IMR-90 (cell line): Measurements from ENCODE around the gene SMU1. TPM values are rescaled to one million over a fixed set of nuclear protein-coding genes. Genes with fewer than 3 reads are reported as not detected.

Experiments used
- ATAC-seq: fragments of 200-7000 bp; cut with Tn5 transposase; 2 replicates; pipeline ENCODE4 v1.9.1; 2020; ENCODE audit warnings: low read depth, mild to moderate bottlenecking, moderate library complexity
- BruUV-seq: library from RNA; stranded (reverse); fragments of 400-500 nt; replicated peaks from 2 replicates; lab custom pipeline; 2021; lab: Mats Ljungman, UMichigan
- CTCF ChIA-PET: fragments of 300-600 bp; formaldehyde crosslinking; extraction: SDS; loops from one replicate; lab custom pipeline; 2021; ENCODE audit warnings: antibody characterized with exemption; lab: Yijun Ruan, JAX
- POLR2A ChIA-PET: fragments of 300-600 bp; sonication (Branson Sonifier 250); formaldehyde crosslinking; loops from one replicate; lab custom pipeline; 2022; ENCODE audit warnings: antibody characterized with exemption; ENCODE audit not compliant: unreplicated experiment; lab: Charles Lee
- DNase-seq: peaks from one replicate; pipeline ENCODE4 v3.0.0; 2013
- H2AFZ ChIP-seq: replicated peaks from 2 replicates; pipeline ENCODE3; 2013; ENCODE audit warnings: low read length, mild to moderate bottlenecking; ENCODE audit not compliant: poor library complexity
- H2AK5ac ChIP-seq: 2 replicates; pipeline ENCODE4 v1.6.1; 2013; ENCODE audit warnings: low read depth, low read length, inconsistent platforms
- H2AK9ac ChIP-seq: replicated peaks from 2 replicates; pipeline ENCODE3; 2013; ENCODE audit warnings: mild to moderate bottlenecking, low read depth, low read length, moderate library complexity; ENCODE audit not compliant: poor library complexity
- H2BK120ac ChIP-seq: 2 replicates; pipeline ENCODE4 v1.6.1; 2013; ENCODE audit warnings: low read depth, low read length, inconsistent platforms
- H2BK15ac ChIP-seq: 3 replicates; pipeline ENCODE4 v1.6.1; 2013; ENCODE audit warnings: low read depth, low read length, inconsistent platforms
- H2BK20ac ChIP-seq: 2 replicates; pipeline ENCODE4 v1.6.1; 2013; ENCODE audit warnings: low read depth, mild to moderate bottlenecking, inconsistent platforms, low read length, moderate library complexity
- H2BK5ac ChIP-seq: 2 replicates; pipeline ENCODE4 v1.6.1; 2013; ENCODE audit warnings: mild to moderate bottlenecking, low read depth, low read length, inconsistent platforms; ENCODE audit not compliant: poor library complexity, severe bottlenecking
- H3K14ac ChIP-seq: replicated peaks from 2 replicates; pipeline ENCODE4 v1.6.1; 2013; ENCODE audit warnings: low read depth, low read length, inconsistent platforms
- H3K18ac ChIP-seq: 2 replicates; pipeline ENCODE4 v1.6.1; 2013; ENCODE audit warnings: low read depth, low read length, control low read depth
- H3K23ac ChIP-seq: 2 replicates; pipeline ENCODE4 v1.6.1; 2013; ENCODE audit warnings: low read depth, low read length, inconsistent platforms
- H3K27ac ChIP-seq: 2 replicates; pipeline ENCODE4 v1.5.1; 2013; ENCODE audit warnings: mild to moderate bottlenecking, control low read depth, low read length; ENCODE audit not compliant: insufficient read depth
- H3K27me3 ChIP-seq: 2 replicates; pipeline ENCODE4 v1.6.1; 2013; ENCODE audit warnings: low read length; ENCODE audit not compliant: control insufficient read depth, insufficient read depth
- H3K36me3 ChIP-seq: 2 replicates; pipeline ENCODE4 v1.6.1; 2013; ENCODE audit warnings: low read length, mixed read lengths; ENCODE audit not compliant: control insufficient read depth, insufficient read depth
- H3K4ac ChIP-seq: 2 replicates; pipeline ENCODE4 v1.6.1; 2013; ENCODE audit warnings: low read depth, low read length, inconsistent platforms
- H3K4me1 ChIP-seq: 2 replicates; pipeline ENCODE4 v1.6.1; 2013; ENCODE audit warnings: low read length, mixed read lengths; ENCODE audit not compliant: control insufficient read depth, insufficient read depth
- H3K4me2 ChIP-seq: 2 replicates; pipeline ENCODE4 v1.6.1; 2013; ENCODE audit warnings: low read depth, mild to moderate bottlenecking, control low read depth, low read length, moderate library complexity
- H3K4me3 ChIP-seq: 2 replicates; pipeline ENCODE4 v1.5.1; 2013; ENCODE audit warnings: low read depth, mild to moderate bottlenecking, control low read depth, low read length, moderate library complexity; ENCODE audit not compliant: insufficient read depth
- H3K56ac ChIP-seq: 2 replicates; pipeline ENCODE4 v1.6.1; 2013; ENCODE audit warnings: low read length, inconsistent platforms; ENCODE audit not compliant: insufficient read depth; ENCODE audit errors: extremely low read depth
- H3K79me1 ChIP-seq, 2 experiments: 2 replicates each; pipeline ENCODE4 v1.6.1; 2013; ENCODE audit warnings: low read length in 2 of 2, inconsistent platforms in 1 of 2, low read depth in 1 of 2
- H3K9ac ChIP-seq: 2 replicates; pipeline ENCODE4 v1.6.1; 2013; ENCODE audit warnings: low read depth, low read length, control low read depth
- H3K9me1 ChIP-seq: 2 replicates; pipeline ENCODE4 v1.6.1; 2013; ENCODE audit warnings: low read length, inconsistent platforms; ENCODE audit not compliant: insufficient read depth
- H3K9me3 ChIP-seq: 2 replicates; pipeline ENCODE4 v1.6.1; 2013; ENCODE audit warnings: low read length; ENCODE audit not compliant: control insufficient read depth, insufficient read depth
- H4K20me1 ChIP-seq: 2 replicates; pipeline ENCODE4 v1.6.1; 2013; ENCODE audit warnings: low read length, inconsistent platforms; ENCODE audit not compliant: insufficient read depth
- H4K5ac ChIP-seq: 2 replicates; pipeline ENCODE4 v1.6.1; 2013; ENCODE audit warnings: mild to moderate bottlenecking, low read depth, low read length, control low read depth
- H4K8ac ChIP-seq, 2 experiments: 2 replicates each; pipeline ENCODE4 v1.6.1; 2013; ENCODE audit warnings: low read depth in 2 of 2, low read length in 2 of 2, control low read depth in 1 of 2, inconsistent platforms in 1 of 2
- H4K91ac ChIP-seq: 2 replicates; pipeline ENCODE4 v1.6.1; 2013; ENCODE audit warnings: low read depth, low read length, inconsistent platforms; ENCODE audit not compliant: insufficient read depth
- MAZ ChIP-seq: IDR thresholded peaks from 2 replicates; pipeline ENCODE4 v1.6.1; 2012; ENCODE audit warnings: low read depth, mild to moderate bottlenecking, low read length, improper control_type of control experiment, moderate library complexity, borderline replicate concordance
- WGBS, 2 experiments: methylation state at CpG; one replicate each; pipeline versions ENCODE4 v1.1.5 to v1.1.7; 2013; ENCODE audit warnings: missing lambda C conversion rate in 2 of 2; ENCODE audit not compliant: insufficient read length in 1 of 2; ENCODE audit errors: extremely low coverage in 2 of 2; 5-methylcytosine and 5-hydroxymethylcytosine counted together
- dilution Hi-C: fragments of 300-500 bp; cut with HindIII; formaldehyde crosslinking; loops from one replicate; pipeline ENCODE4 v1.14.3; 2018; ENCODE audit warnings: low sequenced_read_pairs; ENCODE audit not compliant: unreplicated experiment
- in situ Hi-C: fragments of 300-500 bp; cut with MboI; formaldehyde crosslinking; loops from 3 replicates; pipeline ENCODE4 v1.14.3; 2019; ENCODE audit warnings: low sequenced_read_pairs, inconsistent platforms, mixed read lengths
- intact Hi-C: fragments of 100-400 bp; cut with micrococcal nuclease; formaldehyde crosslinking; loops from 2 replicates; pipeline ENCODE4 v1.10.0; 2022
- polyA plus RNA-seq, 3 experiments: library from polyadenylated mRNA; depleted of rRNA; stranded (reverse); fragments of >200 nt; gene quantifications; 2 replicates each; pipeline ENCODE4 v1.2.3, GENCODE V29; 2012; ENCODE audit warnings: low replicate concordance in 1 of 3
- total RNA-seq: library from RNA; depleted of rRNA; stranded (reverse); fragments of >200 nt; gene quantifications from 2 replicates; pipeline ENCODE4 v1.2.3, GENCODE V29; 2012

Gene SMU1
- total and polyA plus RNA-seq, 2 of the 4 experiments (the other 2 are of a cell fraction) = 11.1 to 36.0 TPM

DNA sequence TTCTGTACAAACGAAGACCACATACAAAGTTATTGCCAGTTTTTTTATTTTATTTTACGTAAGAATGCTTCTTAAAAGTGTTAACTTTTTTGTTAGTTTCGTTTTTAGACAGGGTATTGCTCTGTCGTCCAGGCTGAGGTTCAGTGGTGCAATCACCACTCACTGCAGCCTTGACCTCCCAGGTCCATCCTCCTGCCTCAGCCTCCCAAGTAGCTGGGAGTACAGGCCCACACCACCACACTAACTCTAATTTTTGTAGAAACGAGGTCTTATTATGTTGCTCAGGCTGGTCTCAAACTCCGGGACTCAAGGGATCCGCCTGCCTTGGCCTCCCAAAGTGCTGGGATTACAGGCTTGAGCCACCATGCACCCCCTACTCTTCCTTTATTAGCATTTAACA is 53.7 kb downstream of the SMU1 start:
- peaks cover 22 to 40% of the 10 kb centered on the region in 2 experiments for H3K79me1 ChIP-seq
- H3K27me3 ChIP-seq = no peaks in the 10 kb centered on the region
- peaks cover 22% of the 10 kb centered on the region for H4K20me1 ChIP-seq
- H2BK120ac ChIP-seq = no peak overlapping the region
- peaks cover 15% of the 10 kb centered on the region for H3K36me3 ChIP-seq
- H3K14ac ChIP-seq = no peak overlapping the region
- dilution Hi-C loops (no loop called here), in situ Hi-C loops (no loop called here), intact Hi-C loops (no loop called here)
- H3K4me1 ChIP-seq = peaks cover 8% of the 10 kb centered on the region
- no peak overlapping the region for H3K9ac ChIP-seq
- no peak overlapping the region for H2BK5ac ChIP-seq
- no peak for DNase-seq
- H3K4ac ChIP-seq = no peak overlapping the region
- H3K9me1 ChIP-seq = peaks cover 5% of the 10 kb centered on the region
- H2AK9ac ChIP-seq = no peak overlapping the region
- no peak overlapping the region for H3K23ac ChIP-seq
- TF ChIP-seq MAZ = no peak
- no peak overlapping the region for H2AFZ ChIP-seq
- H4K5ac ChIP-seq = no peak overlapping the region
- no peak overlapping the region for H2BK15ac ChIP-seq
- no peak overlapping the region for H3K4me3 ChIP-seq
- no peak overlapping the region for H4K8ac ChIP-seq
- no peak overlapping the region for H3K18ac ChIP-seq
- no peak for ATAC-seq
- ChIA-PET CTCF (no interaction called here), POLR2A (interaction anchor here (0.5 kb wide), 1 partner anchor 18 kb away, joined by 3 read pairs; no protein-coding TSS in a partner anchor)
- BruUV-seq = no TSS peak
- no peak overlapping the region for H3K27ac ChIP-seq
- H2AK5ac ChIP-seq = no peak overlapping the region
- 100% methylated on average over 1 of the region's 7 CpGs; no CpG with 5 or more reads in 1 of the 2 experiments for WGBS, 2 experiments
- no peaks in the 10 kb centered on the region for H3K9me3 ChIP-seq
- H2BK20ac ChIP-seq = no peak overlapping the region
- H3K56ac ChIP-seq = no peak overlapping the region
- no peak overlapping the region; the same call in 1 of the 2 replicates for H3K4me2 ChIP-seq
- no peak overlapping the region for H4K91ac ChIP-seq
